ENCODE results near the gene FAM124A. TPM values are rescaled to one million over a fixed set of nuclear protein-coding genes. Genes with fewer than 3 reads are reported as not detected.

The FAM124A gene
- polyA plus RNA-seq, 3 donors, result 0.03 to 0.20 (median 0.13) TPM

GRCh38 chr13:51208716-51209115 lies 13.5 kb upstream of the FAM124A start:
- Mint-ChIP-seq H3K27me3 (ENCODE audit: low read depth in 3 of 3) (peaks cover 16 to 20% (median 19%) of the 10 kb centered on the region in 3 donors), H3K4me1 (no peaks in the 10 kb centered on the region), H3K9me3 (peaks cover 0 to 1% (median 0%) of the 10 kb centered on the region in 7 donors), H3K36me3 (no peaks in the 10 kb centered on the region), H3K4me3 (no peak overlapping the region), H3K27ac (no peak overlapping the region)
- peaks cover 5% of the 10 kb centered on the region in 2 donors for H3K27me3 ChIP-seq (ENCODE audit: control insufficient read depth in 2 of 2, insufficient read depth in 2 of 2, low read length in 2 of 2)
- WGBS (ENCODE audit: insufficient coverage), result 82% methylated on average over 4 of the region's 4 CpGs
- no peaks in the 10 kb centered on the region for H4K20me1 ChIP-seq (ENCODE audit: insufficient read depth, low read length)
- intact Hi-C loops (cut with micrococcal nuclease), result no loop called here
- H3K36me3 ChIP-seq (replicated peaks in 1 of 2; ENCODE audit: control insufficient read depth in 1 of 2, insufficient read depth in 2 of 2, low read length in 2 of 2), result no peaks in the 10 kb centered on the region
- H3K4me3 ChIP-seq (replicated peaks in 1 of 3; ENCODE audit: low read depth in 2 of 3, low read length in 3 of 3), result no peak overlapping the region
- H3K9ac ChIP-seq (ENCODE audit: insufficient read depth, low read length, poor library complexity, severe bottlenecking), result no peak overlapping the region
- TF ChIP-seq CTCF (IDR thresholded peaks at IDR 0.05), result no peak
- H3K79me2 ChIP-seq (ENCODE audit: insufficient read depth, low read length), result no peaks in the 10 kb centered on the region
- no peak overlapping the region for H3K4me2 ChIP-seq (replicated peaks; ENCODE audit: extremely low read depth, low read length, poor library complexity, severe bottlenecking)
- H3K9me3 ChIP-seq (replicated peaks in 1 of 2; ENCODE audit: control insufficient read depth in 1 of 2, insufficient read depth in 1 of 2, low read length in 2 of 2), result no peaks in the 10 kb centered on the region
- no peaks in the 10 kb centered on the region for H3K4me1 ChIP-seq (ENCODE audit: control insufficient read depth in 1 of 2, insufficient read depth in 2 of 2, low read length in 2 of 2)
- no peak for DNase-seq
- H3K27ac ChIP-seq (ENCODE audit: low read depth in 1 of 2, low read length in 2 of 2), result no peak overlapping the region
- no peak overlapping the region for H2AFZ ChIP-seq (ENCODE audit: insufficient read depth, low read depth, low read length, poor library complexity, severe bottlenecking)

GRCh38 chr13:51211910-51212309 lies 10.3 kb upstream of the FAM124A start:
- Histone ChIP-seq H3K36me3 (replicated peaks in 1 of 2; ENCODE audit: control insufficient read depth in 1 of 2, insufficient read depth in 2 of 2, low read length in 2 of 2) (no peaks in the 10 kb centered on the region), H4K20me1 (ENCODE audit: insufficient read depth, low read length) (no peaks in the 10 kb centered on the region), H3K4me1 (ENCODE audit: control insufficient read depth in 1 of 2, insufficient read depth in 2 of 2, low read length in 2 of 2) (no peaks in the 10 kb centered on the region), H2AFZ (ENCODE audit: insufficient read depth, low read depth, low read length, poor library complexity, severe bottlenecking) (no peak overlapping the region), H3K4me3 (replicated peaks in 1 of 3; ENCODE audit: low read depth in 2 of 3, low read length in 3 of 3) (no peak overlapping the region), H3K4me2 (replicated peaks; ENCODE audit: extremely low read depth, low read length, poor library complexity, severe bottlenecking) (no peak overlapping the region), H3K9ac (ENCODE audit: insufficient read depth, low read length, poor library complexity, severe bottlenecking) (no peak overlapping the region), H3K79me2 (ENCODE audit: insufficient read depth, low read length) (no peaks in the 10 kb centered on the region), H3K27ac (ENCODE audit: low read depth in 1 of 2, low read length in 2 of 2) (no peak overlapping the region), H3K27me3 (ENCODE audit: control insufficient read depth in 2 of 2, insufficient read depth in 2 of 2, low read length in 2 of 2) (peaks cover 5% of the 10 kb centered on the region in 2 donors), H3K9me3 (replicated peaks in 1 of 2; ENCODE audit: control insufficient read depth in 1 of 2, insufficient read depth in 1 of 2, low read length in 2 of 2) (no peaks in the 10 kb centered on the region)
- Mint-ChIP-seq H3K9me3 (peaks cover 0 to 3% (median 0%) of the 10 kb centered on the region in 7 donors), H3K27me3 (ENCODE audit: low read depth in 3 of 3) (peaks cover 11 to 20% (median 18%) of the 10 kb centered on the region in 3 donors), H3K36me3 (no peaks in the 10 kb centered on the region), H3K27ac (no peak overlapping the region), H3K4me1 (no peaks in the 10 kb centered on the region), H3K4me3 (no peak overlapping the region)
- intact Hi-C loops (cut with micrococcal nuclease), result no loop called here
- DNase-seq, result no peak
- 100% methylated on average over 1 of the region's 2 CpGs for WGBS (ENCODE audit: insufficient coverage)
- TF ChIP-seq CTCF (IDR thresholded peaks at IDR 0.05), result no peak

Data from CD14-positive monocyte (primary cell).